HepG2 (cell line): Measurements from ENCODE around the gene AVPR1A. TPM values are rescaled to one million over a fixed set of nuclear protein-coding genes. Genes with fewer than 3 reads are reported as not detected.

ENCODE experiments used
- BHLHE40 ChIP-seq: IDR thresholded peaks from 2 replicates; pipeline ENCODE4 v1.6.1; 2011; ENCODE audit warnings: low read length, improper control_type of control experiment
- MXD1 ChIP-seq: sonication (generic); formaldehyde crosslinking; IDR thresholded peaks from 2 replicates; pipeline ENCODE4 v1.4.0; 2020; ENCODE audit warnings: mild to moderate bottlenecking, missing genetic modification reagents
- NFAT5 ChIP-seq: sonication (generic); formaldehyde crosslinking; IDR thresholded peaks from 2 replicates; pipeline ENCODE4 v1.4.0; 2020; ENCODE audit warnings: missing genetic modification reagents
- ZBTB4 ChIP-seq: sonication (generic); formaldehyde crosslinking; IDR thresholded peaks from 2 replicates; pipeline ENCODE4 v1.4.0; 2020; ENCODE audit warnings: missing genetic modification reagents, mild to moderate bottlenecking, borderline replicate concordance
- ZNF143 ChIP-seq: sonication (generic); formaldehyde crosslinking; IDR thresholded peaks from 2 replicates; pipeline ENCODE4 v1.4.0; 2020; ENCODE audit warnings: missing genetic modification reagents
- ZNF724P ChIP-seq: sonication (generic); formaldehyde crosslinking; IDR thresholded peaks from 2 replicates; pipeline ENCODE4 v1.8.0; 2022; ENCODE audit warnings: missing genetic modification reagents, borderline replicate concordance
- ZSCAN20 ChIP-seq: sonication (generic); formaldehyde crosslinking; IDR thresholded peaks from 2 replicates; pipeline ENCODE4 v1.4.0; 2020; ENCODE audit warnings: missing genetic modification reagents, mild to moderate bottlenecking, borderline replicate concordance
- polyA plus RNA-seq, 8 experiments: library from polyadenylated mRNA; depleted of rRNA in 3 of 8; stranded (reverse) in 7 of 8; unstranded in 1 of 8; fragments of >200 nt; fragmentation: Illumina TruSeq in 4 of 8; extraction: Trizol in 4 of 8; gene quantifications; 2 replicates each; pipeline versions ENCODE4 v1.2.1 to v1.2.3, GENCODE V29; 2011 to 2016; ENCODE audit warnings: low read depth in 4 of 8, missing spikeins in 1 of 8, mixed read lengths in 1 of 8; ENCODE audit not compliant: insufficient read depth in 1 of 8
- total RNA-seq, 5 experiments: library from RNA; depleted of rRNA; stranded (reverse); fragments of >200 nt; fragmentation: Illumina TruSeq; extraction: Trizol; gene quantifications; 2 replicates each; pipeline ENCODE4 v1.2.3, GENCODE V29; 2016; ENCODE audit warnings: low read depth in 1 of 5
- TF ChIP-seq, protein P1 (sequence below): sonication (generic); formaldehyde crosslinking; conservative IDR thresholded peaks from 2 replicates; pipeline ENCODE4 v1.4.0; 2020; ENCODE audit warnings: mild to moderate bottlenecking, missing genetic modification reagents, moderate library complexity
- TF ChIP-seq, protein P2 (sequence below): IDR thresholded peaks from 2 replicates; pipeline ENCODE4 v1.6.1; 2016; ENCODE audit warnings: low read depth

AVPR1A gene
- total and polyA plus RNA-seq, 2 of the 13 experiments (the other 11 are each of a cell fraction or from before 2014, with no cell fraction given), result not detected

DNA sequence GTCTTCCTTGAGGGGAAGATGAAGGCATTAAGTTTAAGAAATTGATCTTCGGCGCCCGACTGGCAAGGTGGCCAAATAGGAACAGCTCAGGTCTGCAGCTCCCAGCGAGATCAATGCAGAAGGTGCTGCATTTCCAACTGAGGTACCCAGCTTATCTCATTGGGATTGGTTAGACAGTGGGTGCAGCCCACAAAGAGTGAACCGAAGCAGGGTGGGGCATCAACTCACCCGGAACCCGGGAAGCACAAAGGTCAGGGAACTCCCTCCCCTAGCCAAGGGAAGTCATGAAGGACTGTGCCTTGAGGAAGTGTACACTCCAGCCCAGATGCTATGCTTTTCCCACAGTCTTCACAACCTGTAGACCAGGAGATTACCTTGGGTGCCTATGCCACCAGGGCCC is 45.2 kb upstream of the AVPR1A start (continued):
- no peak for TF ChIP-seq NFAT5 (CRISPR knock-in tag)
- TF ChIP-seq, protein P1, sequence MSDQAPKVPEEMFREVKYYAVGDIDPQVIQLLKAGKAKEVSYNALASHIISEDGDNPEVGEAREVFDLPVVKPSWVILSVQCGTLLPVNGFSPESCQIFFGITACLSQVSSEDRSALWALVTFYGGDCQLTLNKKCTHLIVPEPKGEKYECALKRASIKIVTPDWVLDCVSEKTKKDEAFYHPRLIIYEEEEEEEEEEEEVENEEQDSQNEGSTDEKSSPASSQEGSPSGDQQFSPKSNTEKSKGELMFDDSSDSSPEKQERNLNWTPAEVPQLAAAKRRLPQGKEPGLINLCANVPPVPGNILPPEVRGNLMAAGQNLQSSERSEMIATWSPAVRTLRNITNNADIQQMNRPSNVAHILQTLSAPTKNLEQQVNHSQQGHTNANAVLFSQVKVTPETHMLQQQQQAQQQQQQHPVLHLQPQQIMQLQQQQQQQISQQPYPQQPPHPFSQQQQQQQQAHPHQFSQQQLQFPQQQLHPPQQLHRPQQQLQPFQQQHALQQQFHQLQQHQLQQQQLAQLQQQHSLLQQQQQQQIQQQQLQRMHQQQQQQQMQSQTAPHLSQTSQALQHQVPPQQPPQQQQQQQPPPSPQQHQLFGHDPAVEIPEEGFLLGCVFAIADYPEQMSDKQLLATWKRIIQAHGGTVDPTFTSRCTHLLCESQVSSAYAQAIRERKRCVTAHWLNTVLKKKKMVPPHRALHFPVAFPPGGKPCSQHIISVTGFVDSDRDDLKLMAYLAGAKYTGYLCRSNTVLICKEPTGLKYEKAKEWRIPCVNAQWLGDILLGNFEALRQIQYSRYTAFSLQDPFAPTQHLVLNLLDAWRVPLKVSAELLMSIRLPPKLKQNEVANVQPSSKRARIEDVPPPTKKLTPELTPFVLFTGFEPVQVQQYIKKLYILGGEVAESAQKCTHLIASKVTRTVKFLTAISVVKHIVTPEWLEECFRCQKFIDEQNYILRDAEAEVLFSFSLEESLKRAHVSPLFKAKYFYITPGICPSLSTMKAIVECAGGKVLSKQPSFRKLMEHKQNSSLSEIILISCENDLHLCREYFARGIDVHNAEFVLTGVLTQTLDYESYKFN (CRISPR knock-in tag), result no peak
- no peak for TF ChIP-seq ZNF143 (CRISPR knock-in tag)
- TF ChIP-seq MXD1 (CRISPR knock-in tag), result no peak
- TF ChIP-seq, protein P2, sequence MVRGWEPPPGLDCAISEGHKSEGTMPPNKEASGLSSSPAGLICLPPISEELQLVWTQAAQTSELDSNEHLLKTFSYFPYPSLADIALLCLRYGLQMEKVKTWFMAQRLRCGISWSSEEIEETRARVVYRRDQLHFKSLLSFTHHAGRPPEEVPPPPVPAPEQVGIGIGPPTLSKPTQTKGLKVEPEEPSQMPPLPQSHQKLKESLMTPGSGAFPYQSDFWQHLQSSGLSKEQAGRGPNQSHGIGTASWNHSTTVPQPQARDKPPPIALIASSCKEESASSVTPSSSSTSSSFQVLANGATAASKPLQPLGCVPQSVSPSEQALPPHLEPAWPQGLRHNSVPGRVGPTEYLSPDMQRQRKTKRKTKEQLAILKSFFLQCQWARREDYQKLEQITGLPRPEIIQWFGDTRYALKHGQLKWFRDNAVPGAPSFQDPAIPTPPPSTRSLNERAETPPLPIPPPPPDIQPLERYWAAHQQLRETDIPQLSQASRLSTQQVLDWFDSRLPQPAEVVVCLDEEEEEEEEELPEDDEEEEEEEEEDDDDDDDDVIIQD (CRISPR knock-in tag), result no peak
- TF ChIP-seq ZNF724P (CRISPR knock-in tag), result no peak
- TF ChIP-seq ZSCAN20 (CRISPR knock-in tag), result no peak
- TF ChIP-seq ZBTB4 (CRISPR knock-in tag), result no peak
- no peak for TF ChIP-seq BHLHE40
